ENCODE measurements around the gene LRRC28.

The LRRC28 gene

DNA sequence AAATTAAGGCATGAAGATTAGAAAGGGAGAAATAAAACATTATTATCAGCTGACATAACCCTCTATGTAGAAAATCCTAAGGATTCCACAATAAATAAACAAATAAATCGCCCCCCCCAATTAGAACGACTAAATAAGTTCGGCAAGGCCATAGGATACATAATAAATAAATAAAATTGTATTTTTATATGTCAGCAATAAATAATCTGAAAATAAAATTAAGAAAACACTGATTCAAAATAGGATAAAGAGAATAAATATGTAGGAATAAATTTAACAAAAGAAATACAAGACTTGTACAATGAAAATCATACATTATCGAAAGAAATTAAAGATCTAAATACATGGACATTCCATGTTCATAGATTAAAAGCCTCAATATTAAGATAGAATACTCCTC, 7.0 kb upstream of the LRRC28 start:
- Histone ChIP-seq H3K4me3 (ENCODE audit: low read depth, low read length) (no peak overlapping the region), H3K27me3 (ENCODE audit: control insufficient read depth, insufficient read depth, low read length) (no peaks in the 10 kb centered on the region), H3K9ac (no peak overlapping the region), H2AFZ (no peak overlapping the region), H3K79me2 (no peaks in the 10 kb centered on the region), H3K36me3 (ENCODE audit: control insufficient read depth, insufficient read depth, low read length) (no peaks in the 10 kb centered on the region), H3K27ac (no peak overlapping the region), H3K9me3 (ENCODE audit: control insufficient read depth, low read length) (no peaks in the 10 kb centered on the region), H3K4me2 (ENCODE audit: low read length) (no peak overlapping the region), H3K4me1 (no peaks in the 10 kb centered on the region)
- TF ChIP-seq, protein P1, sequence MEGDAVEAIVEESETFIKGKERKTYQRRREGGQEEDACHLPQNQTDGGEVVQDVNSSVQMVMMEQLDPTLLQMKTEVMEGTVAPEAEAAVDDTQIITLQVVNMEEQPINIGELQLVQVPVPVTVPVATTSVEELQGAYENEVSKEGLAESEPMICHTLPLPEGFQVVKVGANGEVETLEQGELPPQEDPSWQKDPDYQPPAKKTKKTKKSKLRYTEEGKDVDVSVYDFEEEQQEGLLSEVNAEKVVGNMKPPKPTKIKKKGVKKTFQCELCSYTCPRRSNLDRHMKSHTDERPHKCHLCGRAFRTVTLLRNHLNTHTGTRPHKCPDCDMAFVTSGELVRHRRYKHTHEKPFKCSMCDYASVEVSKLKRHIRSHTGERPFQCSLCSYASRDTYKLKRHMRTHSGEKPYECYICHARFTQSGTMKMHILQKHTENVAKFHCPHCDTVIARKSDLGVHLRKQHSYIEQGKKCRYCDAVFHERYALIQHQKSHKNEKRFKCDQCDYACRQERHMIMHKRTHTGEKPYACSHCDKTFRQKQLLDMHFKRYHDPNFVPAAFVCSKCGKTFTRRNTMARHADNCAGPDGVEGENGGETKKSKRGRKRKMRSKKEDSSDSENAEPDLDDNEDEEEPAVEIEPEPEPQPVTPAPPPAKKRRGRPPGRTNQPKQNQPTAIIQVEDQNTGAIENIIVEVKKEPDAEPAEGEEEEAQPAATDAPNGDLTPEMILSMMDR (IDR thresholded peaks at IDR 0.05) = no peak

DNA sequence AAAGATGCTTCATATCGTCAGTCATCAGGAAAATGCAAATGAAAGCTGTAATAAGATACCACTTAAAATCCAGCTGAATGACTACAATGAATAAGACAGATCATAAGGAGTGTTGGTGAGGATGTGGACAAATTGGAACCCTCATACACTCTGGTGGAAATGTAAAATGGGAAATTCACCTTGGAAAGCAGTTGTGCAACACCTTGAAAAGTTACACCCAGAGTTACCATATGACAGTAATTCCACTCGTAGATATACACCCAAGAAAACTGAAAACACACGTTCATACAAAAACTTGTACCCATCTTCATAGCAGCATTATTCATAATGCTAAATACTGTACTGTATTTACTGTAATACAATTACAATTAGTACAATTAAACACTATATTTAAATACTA, 4.2 kb upstream of the LRRC28 start:
- Histone ChIP-seq H3K4me3 (ENCODE audit: low read depth, low read length) (no peak overlapping the region), H3K27ac (no peak overlapping the region), H3K9me3 (ENCODE audit: control insufficient read depth, low read length) (no peaks in the 10 kb centered on the region), H3K4me1 (no peaks in the 10 kb centered on the region), H2AFZ (no peak overlapping the region), H3K36me3 (ENCODE audit: control insufficient read depth, insufficient read depth, low read length) (no peaks in the 10 kb centered on the region), H3K4me2 (ENCODE audit: low read length) (no peak overlapping the region), H3K79me2 (no peaks in the 10 kb centered on the region), H3K9ac (no peak overlapping the region), H3K27me3 (ENCODE audit: control insufficient read depth, insufficient read depth, low read length) (no peaks in the 10 kb centered on the region)
- TF ChIP-seq, protein P1 (IDR thresholded peaks at IDR 0.05) = no peak

DNA sequence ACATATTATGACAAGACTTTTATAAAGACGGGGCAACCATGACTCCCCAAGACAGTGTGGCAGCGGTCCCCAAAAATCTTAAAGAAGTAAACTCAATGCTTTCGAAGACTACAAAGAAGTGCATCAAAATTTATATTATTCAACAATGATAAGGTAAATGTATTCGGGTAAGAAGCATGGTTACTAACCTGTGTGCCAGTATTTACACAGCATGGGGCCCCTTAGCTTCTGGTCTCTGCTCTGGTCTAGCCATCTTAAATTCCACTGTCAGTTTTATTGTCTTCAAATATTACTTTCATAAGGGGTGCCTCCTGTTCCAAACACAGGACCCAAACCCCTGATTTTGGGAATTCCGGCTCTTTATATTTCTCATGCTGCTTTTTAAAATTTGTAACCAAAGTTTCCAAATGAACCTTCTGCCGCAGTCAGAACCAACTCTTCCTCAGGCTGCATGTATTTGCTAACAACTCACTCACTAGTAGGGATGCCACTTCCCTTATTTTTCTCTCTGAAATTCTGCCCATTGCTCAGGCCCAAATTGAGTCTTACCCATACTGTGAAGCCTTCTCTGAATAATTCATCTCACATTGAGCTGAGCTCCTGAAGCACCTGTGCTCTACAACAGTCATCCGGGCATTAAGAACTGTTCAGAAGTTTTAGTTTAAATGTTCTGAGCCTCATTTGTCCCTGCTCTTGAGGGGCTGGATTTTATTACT, 3.1 kb upstream of the LRRC28 start:
- Histone ChIP-seq H3K9me3 (ENCODE audit: control insufficient read depth, low read length) (no peaks in the 10 kb centered on the region), H3K4me1 (no peaks in the 10 kb centered on the region), H3K36me3 (ENCODE audit: control insufficient read depth, insufficient read depth, low read length) (no peaks in the 10 kb centered on the region), H3K79me2 (peaks cover under 1% of the 10 kb centered on the region), H3K4me2 (ENCODE audit: low read length) (peak overlapping the region; percentile 69), H3K27me3 (ENCODE audit: control insufficient read depth, insufficient read depth, low read length) (no peaks in the 10 kb centered on the region), H2AFZ (no peak overlapping the region), H3K27ac (no peak overlapping the region), H3K9ac (no peak overlapping the region), H3K4me3 (ENCODE audit: low read depth, low read length) (peak overlapping the region; percentile 84)
- TF ChIP-seq, protein P1 (IDR thresholded peaks at IDR 0.05) = no peak

DNA sequence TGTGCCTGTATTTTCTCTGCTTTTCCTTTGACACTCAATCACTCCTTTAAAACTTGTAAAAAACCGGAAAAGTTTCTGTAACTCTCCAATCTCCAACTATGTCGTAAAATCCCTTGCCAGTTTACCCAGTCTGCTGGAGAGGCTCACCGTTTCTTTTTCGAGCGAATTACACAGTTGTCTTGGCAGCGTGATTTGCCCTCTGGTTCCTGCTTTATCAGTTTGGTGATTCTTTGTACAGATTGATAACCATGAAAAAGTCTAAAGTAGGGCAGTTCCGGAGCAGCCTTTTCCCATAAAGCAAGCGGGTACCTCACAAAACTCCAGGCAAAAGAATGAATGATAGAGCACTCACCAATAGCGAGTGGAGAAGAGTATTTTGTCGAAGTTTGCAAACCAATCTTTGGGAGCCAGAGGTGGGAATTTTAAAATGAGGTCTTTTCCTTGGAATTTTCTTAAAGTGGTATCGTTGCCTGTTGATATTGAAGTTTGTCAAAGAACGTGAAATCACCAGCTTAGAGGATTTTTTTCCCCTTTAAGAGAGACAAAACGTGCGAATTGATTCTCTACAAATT, 1.9 kb upstream of the LRRC28 start, which contains the start of gene TTC23:
TSS of gene TTC23 (minus strand) at position 312 of the 572 bp plus-strand sequence. CDS start 20,869 bp downstream, outside the sequence.
- no peaks in the 10 kb centered on the region for H3K36me3 ChIP-seq (ENCODE audit: control insufficient read depth, insufficient read depth, low read length)
- no peak within 1 kb of the TSS for H3K9ac ChIP-seq

More for the DNA sequence above, 1.9 kb upstream of the LRRC28 start, which contains the start of gene TTC23:
- Histone ChIP-seq H3K4me3 (ENCODE audit: low read depth, low read length) (peak within 1 kb of the TSS; percentile 84), H3K79me2 (peaks cover 6% of the 10 kb centered on the region), H3K9me3 (ENCODE audit: control insufficient read depth, low read length) (no peaks in the 10 kb centered on the region), H3K4me2 (ENCODE audit: low read length) (peak within 1 kb of the TSS; percentile 69), H3K27me3 (ENCODE audit: control insufficient read depth, insufficient read depth, low read length) (no peaks in the 10 kb centered on the region), H3K4me1 (peaks cover 2% of the 10 kb centered on the region), H3K27ac (peak within 1 kb of the TSS; percentile 90), H2AFZ (peak within 1 kb of the TSS; percentile 31)
- TF ChIP-seq, protein P1 (IDR thresholded peaks at IDR 0.05) = no peak

Data from parathyroid adenoma (tissue), 2 donors.